GM19240 (cell line): ENCODE measurements around the gene CDKN2B-AS1.
"Not testable (repeated sequence)": the region's sequence is repeated elsewhere in the genome, so short reads cannot be mapped to it uniquely, and the experiment has no call there.

Source experiments
- DNase-seq: peaks from one replicate; pipeline ENCODE4 v3.0.0; 2011; ENCODE audit warnings: low spot score; ENCODE audit not compliant: insufficient read length

The CDKN2B-AS1 gene

DNA sequence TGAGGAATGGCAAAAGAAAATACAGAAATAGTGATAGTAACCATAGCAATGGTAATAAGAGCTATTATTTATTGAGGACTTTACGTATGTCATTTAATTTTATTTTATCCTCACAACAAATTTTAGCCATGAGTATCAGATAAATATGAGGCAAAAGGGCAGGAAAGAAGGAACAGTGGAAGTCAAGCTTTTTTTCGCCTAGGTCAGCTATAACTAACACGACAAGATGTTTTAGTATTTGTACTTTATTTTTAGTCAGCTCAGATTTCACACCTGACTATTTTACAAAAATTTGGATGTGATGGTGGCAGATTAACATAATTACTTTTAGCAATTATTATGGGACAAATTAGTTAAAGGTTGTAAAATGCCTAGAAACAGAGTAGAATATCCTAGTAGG, 49.3 kb downstream of the CDKN2B-AS1 start:
- DNase-seq, result no peak

DNA sequence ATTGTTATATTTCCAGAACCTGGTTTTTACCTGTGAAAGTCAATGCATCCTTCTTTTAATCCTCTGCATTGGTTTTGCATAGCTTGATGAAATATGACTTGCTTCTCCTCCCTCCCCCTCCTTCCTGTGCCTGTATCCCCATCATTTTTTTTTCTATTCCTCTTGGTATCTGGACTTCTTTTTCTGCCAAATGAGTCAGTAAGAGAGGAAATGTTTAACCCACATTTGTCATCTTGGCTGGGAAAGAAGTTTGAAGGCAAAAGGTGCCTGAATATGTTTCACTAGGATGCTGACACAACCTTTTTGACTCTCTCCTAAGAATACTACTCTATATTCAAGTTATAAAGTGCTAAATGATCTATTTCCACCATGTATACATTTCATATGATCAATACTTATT, 50.0 kb downstream of the CDKN2B-AS1 start:
- DNase-seq, result no peak

DNA sequence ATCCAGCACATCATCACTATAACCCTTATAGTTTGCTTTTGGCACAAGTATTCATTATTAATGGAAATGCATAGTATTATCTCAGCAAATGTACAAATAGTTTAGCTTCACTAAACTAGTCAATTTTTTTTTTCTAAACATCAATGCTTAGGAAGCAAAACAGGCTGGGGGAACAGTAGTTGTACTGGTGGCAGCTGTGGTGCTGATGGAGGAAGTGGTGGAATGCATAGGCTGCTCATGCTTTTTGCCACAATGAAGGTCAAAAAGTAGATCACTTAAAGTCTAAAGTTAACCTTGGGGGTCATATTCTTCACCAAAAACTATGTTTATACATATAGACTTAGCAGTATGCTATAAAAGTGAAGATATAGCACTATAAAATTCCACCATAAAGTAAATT, 50.8 kb downstream of the CDKN2B-AS1 start:
- no peak for DNase-seq

DNA sequence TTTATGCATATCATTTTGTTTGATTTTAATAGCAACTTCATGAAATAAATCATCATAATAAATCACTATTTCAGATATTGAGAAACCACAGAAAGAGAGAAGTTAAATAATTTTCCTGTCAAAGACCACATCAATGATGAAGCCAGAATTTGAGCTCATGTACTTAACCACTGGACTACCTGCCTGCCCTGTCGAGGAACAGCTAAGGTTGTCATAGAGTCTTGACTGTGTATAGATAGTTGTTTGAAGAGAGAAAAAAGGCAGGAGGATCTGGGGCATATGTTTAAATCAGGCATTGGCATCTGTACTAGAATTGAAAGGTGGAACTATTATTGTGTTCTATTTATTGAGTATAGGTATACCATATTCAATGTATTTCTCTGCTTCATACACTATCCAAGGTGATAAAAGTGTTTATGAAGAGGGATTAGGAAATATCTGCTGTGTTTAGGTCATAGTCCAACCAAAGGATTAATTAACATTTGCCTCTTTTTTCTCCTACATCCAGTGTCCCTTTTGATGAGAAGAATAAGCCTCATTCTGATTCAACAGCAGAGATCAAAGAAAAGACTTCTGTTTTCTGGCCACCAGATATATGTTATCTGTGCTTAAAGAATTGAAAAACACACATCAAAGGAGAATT, 51.8 kb downstream of the CDKN2B-AS1 start:
- no peak for DNase-seq

DNA sequence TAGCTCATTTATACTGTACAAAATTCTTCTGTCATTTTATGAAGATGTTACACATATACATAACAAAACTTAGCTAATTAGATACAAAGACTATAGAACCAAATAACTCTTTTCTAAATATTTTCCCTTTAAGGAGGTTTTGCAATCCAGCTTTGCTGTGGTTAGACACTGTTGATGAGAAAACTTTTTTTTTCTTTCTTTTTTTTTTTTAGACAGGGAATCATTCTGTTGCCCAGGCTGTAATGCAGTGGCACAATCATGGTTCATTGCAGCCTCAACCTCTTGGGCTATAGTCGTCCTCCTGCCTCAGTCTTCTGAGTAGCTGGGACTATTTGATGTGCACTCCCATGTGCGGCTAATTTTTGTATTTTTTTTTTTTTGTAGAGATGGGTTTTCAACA, 53.0 kb downstream of the CDKN2B-AS1 start:
- DNase-seq, result no peak

DNA sequence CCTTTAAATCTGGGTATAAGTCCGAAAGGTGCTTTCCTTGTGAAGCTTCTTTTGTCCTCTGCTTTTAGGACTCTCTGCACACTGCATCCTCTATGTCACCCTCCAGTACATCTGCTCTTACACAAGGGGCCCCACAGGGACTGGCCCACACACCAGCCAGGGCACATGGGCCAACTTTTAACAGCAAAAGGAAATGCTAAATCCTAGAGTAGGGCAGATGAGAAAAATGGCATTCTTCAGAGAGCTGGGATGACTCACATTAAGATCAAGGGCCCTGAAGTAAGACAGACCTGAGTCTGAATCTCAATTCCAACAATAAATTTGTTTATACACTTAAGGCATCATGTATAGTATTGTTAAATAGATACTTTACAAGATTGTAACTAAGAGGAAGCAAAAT, 54.8 kb downstream of the CDKN2B-AS1 start:
- DNase-seq, result no peak

DNA sequence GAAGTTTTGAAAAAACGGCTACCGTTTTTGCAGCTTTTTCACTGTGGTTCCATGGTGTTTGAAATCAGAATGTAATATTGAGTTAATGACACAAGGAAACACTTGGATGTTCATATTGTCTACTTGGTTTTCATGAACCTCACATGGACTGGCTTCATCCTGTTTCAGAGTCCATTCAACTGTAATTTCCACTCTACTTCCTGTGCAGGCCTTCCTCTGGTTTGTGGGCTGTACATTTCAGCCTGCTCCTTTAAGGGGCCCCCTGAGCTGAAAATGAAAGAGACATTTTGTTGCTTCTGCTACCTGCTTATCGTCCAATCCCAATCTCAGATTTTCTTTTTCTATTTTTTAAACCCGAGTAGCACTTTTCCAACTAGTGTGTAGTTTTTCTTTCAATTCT, 56.3 kb downstream of the CDKN2B-AS1 start:
- DNase-seq, result no peak

DNA sequence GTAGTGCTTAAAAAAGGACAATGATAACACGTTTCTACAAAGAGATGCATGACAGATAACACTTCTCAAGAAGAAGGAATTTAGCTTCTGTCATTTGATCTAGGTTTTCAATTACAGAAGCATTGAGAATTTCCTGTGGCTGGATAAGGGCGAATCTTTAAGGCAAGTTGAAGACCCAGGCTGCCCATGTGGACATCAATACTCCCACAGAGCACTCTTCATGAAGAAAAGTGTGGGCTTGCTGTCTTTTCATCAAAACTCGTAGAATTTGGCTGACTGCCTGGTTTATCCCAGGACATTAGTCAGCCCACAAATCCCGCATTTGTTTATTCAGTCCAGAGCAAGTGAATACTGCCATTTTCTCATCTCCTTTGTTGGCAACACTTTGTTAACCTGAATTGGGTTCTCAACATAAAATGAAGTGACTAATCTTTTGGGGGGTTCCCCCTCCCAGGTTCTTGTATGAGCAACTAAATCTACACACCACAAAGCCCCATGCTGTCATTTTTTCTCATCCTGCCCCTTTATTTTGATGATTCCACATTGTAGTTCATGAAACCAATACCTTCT, 57.9 kb downstream of the CDKN2B-AS1 start:
- no peak for DNase-seq

DNA sequence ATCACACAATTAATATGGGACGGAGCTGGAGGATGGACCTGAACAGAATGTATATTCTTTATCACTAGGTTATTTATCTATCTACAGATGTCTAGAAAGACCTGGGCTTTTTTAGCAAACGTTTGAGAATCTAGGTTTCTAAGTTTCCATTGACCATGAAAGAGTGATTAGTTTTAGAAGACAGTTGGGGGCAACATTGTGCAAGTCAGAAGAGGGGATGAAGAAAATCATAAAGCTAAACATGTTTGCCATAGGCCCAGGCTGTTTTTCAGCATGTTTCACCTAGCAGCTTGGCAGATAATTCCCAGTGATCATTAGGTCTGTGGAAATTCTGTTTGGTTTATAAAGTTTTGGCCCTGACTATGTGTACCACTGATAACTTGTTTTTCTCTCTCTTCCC, 58.6 kb downstream of the CDKN2B-AS1 start:
- no peak for DNase-seq

DNA sequence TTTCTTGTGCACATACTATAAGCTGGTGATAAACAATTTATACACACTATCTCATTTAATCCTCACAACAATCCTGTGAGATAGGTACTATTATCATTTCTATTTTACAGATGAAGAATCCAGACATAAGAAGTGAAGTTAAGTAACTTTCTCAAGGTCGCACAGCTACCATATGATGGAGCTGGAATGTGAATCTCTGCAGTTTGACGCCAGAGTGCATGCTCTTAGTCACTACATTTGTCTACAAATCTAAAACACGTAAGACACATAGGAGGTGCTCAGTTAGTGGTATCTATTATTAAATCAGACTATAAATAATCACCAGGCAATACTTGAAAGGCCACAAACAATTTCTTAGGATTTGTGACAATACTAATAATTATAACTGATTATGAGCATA, 59.5 kb downstream of the CDKN2B-AS1 start:
- no peak for DNase-seq

DNA sequence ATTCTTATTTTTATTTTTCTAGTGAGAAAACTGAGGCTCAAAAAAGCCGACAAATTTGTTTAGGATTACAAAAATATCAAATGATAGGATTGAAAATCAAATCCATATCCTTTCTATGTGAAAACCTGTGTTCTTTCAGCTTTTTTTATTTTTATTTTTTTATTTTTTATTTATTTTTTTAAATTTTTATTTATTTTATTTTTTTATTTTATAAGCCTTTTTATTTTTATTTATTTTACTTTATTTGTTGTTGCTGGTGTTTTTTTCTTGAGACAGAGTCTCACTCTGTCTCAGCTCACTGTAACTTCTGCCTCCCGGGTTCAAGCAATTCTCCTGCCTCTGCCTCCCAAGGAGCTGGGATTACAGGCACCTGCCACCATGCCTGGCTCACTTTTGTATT, 59.9 kb downstream of the CDKN2B-AS1 start:
- no peak for DNase-seq

DNA sequence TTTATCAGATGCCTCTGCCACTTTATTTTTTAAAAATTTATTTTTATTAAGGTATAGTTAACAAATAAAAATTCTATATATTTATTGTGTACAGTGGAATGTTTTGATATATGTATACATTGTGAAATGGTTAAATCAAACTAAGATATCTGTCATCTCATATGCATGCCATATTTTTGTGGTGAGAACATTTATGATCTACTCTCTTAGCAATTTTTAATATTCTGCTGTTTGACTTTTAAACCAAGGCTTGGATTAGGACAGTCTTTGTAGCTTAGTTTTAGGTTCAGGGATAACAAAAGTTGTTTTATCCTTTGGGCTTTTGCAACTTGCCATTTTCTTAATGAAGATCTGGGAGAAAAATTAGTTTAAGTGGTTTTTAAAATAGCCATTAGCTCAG, 60.5 kb downstream of the CDKN2B-AS1 start:
- DNase-seq, result no peak

DNA sequence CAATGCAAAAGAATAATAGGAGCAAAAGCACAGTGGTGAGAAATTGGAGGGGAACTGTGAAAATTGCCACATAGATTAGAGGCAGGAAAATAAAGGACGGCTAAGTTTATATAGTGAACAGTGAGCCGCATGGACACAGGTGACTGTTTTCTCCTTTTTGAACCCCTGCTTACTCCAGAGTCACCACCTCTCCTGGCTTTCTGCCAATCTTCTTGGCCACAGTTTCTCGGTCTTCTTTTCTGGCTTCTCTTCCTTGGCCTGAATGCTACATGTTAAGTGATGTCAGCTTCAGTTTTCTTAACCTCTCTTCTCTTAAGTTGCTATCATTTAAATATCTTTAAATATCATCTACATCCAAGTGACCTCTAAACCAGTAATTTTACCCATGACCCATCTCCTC, 61.8 kb downstream of the CDKN2B-AS1 start:
- no peak for DNase-seq

DNA sequence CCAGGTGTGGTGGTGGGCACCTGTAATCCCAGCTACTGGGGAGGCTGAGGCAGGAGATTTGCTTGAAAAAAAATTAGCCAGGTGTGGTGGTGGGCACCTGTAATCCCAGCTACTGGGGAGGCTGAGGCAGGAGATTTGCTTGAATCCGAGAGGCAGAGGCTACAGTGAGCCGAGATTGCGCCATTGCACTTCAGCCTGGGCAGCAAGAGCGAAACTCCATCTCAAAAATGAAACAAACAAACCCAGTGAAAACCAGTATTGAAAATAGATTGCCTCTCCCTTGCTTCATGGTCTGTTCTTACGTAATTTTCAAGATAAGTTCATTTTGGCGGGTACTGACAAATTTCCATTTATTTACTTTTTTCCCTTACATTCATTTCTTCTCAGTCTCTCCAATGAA, 63.4 kb downstream of the CDKN2B-AS1 start:
- DNase-seq, result not testable (repeated sequence)

DNA sequence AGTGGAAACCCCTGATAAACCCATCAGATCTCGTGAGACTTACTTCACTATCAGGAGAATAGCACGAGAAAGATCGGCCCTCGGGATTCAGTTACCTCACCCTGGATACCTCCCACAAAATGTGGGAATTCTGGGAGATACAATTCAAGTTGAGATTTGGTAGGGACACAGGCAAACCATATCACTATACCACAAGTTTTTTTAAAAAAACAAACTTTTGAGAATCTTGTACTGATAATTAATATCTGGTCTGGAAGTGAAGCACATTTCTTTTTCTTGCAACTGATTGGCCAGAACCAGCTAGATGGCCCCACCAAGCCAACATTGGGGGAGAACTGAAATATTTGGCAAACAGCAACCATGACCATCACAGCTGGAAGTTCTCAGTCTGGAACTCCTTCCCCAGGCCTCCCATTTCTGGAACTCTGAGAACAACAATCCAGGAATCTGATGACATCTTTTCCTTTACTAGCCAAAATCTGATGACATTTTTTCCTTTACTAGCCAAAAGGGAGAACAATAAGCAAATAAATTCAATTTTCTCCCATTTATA, 66.3 kb downstream of the CDKN2B-AS1 start:
- no peak for DNase-seq

DNA sequence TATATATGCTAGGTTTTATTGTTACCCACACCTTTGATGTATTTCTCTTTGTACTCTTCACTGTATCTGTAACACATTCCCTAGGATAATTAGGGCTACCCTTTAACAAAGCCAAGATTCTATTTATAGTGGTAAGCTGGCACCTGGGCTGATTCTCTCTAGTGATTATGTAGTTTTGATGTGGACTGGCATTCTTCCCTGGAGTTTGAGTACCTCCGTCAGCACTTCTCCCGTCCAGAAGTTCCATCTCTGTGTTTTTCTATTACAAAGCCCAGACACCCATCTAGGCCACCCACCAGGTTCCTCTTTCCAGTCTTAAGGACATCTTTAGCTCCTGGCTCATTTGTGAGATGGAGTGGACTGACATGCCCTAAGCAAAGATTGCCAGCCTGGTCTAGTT, 70.4 kb downstream of the CDKN2B-AS1 start:
- no peak for DNase-seq

DNA sequence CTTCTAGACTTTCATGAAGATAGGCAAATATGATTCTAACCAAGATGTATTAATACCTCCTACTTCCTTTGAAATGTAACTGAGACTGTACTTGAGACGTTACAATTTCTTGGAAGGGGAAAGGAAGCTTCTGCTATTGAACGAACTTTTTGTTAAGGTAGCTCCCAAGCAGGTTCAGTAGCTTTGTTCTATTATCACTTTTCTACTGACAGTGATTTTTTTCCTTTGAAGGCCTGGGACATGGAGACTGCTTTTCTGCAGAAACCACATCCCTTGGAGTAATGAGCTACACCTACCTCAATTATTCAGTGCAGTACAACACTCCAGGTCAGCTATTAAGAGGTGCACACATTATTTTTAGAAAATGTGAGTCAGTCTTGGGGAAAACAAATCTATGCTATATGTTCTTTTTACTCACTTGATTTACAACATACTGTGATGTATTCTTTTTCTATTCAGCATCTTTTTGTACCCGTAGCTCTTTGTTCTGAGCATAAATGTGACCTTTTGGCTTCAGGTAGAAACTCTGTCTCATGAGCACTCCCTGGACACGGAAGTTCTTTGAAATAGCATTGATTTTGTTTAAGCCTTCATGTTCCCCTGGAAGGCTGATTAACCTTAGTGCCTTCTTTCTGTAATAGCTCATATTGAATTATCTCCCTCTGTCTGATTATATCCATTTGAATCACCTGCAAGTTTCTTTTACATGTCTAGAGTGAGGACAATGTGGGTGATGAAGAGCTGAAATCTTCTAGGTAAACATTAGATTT, 71.0 kb downstream of the CDKN2B-AS1 start:
- no peak for DNase-seq

DNA sequence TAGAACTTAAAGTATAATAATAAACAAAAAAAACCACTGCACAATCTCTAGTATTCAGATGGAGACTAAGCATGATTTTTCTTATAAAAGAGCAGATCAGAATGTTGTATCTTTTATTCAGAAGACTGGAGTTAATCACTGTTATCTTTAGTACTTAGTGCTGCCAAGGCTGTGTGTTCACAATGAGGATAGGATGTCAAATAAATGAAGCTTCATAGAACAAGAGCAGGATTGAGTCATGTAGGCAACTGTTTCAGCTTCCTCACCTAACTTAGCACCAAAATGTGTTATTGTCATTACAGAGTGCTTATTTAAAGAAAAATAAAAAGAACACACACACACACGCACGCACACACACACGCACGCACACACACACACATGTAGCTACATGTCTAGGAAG, 72.6 kb downstream of the CDKN2B-AS1 start:
- no peak for DNase-seq

DNA sequence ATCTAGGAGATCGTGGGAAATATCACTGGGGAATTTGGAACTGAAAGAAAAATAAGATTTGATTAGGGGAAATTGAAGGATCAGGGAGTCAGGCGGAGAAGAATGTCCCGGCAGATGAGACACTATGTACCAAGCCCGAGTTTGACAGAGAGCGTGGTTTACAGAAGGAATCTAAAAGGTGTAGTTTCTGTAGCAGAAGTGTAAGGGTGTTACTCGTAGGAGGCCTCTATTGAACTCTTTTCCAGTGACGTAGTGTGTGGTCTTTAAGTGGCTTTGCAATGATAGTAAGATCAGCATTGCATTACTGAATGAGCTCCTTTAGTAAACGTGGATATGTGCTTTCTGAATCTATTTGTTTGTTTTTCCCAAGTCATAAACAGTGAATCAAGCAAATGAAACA, 73.8 kb downstream of the CDKN2B-AS1 start:
- DNase-seq, result no peak

DNA sequence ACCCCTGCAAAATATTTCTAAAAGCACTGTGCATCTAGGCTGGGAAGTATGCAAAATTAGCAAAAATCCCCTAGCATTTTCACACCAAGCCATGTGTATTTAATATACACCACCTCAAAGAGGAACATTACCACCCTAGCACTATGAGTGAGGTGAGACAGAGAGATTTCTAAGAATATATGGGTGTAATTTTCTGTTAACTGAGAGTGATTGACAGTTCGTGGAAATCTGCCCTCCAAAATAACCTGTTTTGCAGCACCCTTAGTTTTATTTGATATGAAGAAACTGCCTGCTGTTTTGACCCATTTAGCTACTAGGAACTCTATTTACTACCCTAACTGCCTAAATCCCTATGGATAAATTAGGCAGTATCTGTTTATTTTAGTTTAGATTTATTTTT, 78.8 kb downstream of the CDKN2B-AS1 start:
- DNase-seq, result no peak

DNA sequence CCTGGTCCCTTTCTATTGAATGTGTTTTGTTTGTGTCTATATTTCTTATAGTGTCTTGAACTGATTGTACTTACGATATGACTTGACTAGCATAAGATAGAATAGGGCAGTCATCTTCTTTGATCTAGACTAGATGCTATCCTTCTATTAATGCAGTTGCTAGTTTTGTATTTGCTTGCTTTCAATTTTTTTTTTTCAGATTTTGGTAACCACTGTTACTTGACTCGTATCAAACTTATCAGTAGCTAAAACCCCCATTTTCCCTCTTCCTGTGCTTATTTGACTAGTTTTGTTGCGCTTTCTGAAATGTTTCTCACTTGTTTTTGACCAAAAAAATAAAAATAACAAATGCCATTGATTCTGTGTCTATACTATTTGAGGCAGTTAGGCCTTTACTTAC, 83.5 kb downstream of the CDKN2B-AS1 start:
- no peak for DNase-seq

DNA sequence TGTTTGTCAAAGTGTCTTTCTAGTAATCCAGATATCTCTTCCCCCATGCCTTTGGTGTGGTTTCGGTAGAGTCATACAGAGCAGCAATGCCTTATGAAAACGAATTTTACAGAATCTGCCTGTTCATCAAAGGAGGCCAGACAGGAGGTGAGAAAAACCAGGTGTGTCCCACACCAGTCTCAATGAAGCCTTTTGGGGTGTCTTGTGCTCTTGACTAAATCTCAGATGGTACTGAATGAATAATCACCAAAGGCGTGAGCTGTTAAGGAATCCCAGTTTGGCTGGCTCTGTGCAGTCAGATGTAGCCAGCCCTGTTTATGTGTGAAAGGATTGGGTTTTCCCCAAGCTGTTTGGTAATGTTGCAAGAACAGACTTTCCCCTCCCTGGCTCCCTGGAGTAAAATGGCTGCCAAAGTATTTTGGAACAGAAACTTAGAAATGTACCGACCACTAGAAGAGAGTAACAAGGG, 85.3 kb downstream of the CDKN2B-AS1 start:
- peak; percentile 2 for DNase-seq
